Measurements from ENCODE around the gene RPL13. TPM values are rescaled to one million over a fixed set of nuclear protein-coding genes. Genes with fewer than 3 reads are reported as not detected.

RPL13 gene
- total RNA-seq, 4 donors from 2014 or later: 1,597 to 3,276 (median 2,603) TPM

DNA sequence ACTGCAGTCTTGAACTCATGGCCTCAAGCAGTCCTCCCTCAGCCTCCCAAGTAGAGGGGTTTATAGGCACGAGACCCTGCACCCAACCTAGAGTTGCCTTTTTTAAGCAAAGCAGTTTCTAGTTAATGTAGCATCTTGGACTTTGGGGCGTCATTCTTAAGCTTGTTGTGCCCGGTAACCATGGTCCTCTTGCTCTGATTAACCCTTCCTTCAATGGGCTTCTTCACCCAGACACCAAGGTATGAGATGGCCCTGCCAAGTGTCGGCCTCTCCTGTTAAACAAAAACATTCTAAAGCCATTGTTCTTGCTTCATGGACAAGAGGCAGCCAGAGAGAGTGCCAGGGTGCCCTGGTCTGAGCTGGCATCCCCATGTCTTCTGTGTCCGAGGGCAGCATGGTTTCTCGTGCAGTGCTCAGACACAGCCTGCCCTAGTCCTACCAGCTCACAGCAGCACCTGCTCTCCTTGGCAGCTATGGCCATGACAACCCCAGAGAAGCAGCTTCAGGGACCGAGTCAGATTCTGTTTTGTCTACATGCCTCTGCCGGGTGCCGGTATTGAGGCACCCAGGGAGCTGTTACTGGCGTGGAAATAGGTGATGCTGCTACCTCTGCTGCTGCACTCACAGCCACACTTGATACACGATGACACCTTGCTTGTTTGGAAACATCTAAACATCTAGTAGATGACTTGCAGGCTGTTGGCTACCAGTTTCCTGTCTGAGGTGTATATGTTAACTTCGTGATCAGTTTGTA is 3.3 kb downstream of the RPL13 start:
- Histone ChIP-seq H3K36me3 (peaks cover 0 to 33% (median 0%) of the 10 kb centered on the region in 3 donors), H3K27ac (no peak overlapping the region), H3K4me3 (no peak overlapping the region), H3K27me3 (no peaks in the 10 kb centered on the region), H3K4me1 (peaks cover 4 to 64% (median 35%) of the 10 kb centered on the region in 4 donors), H3K9me3 (no peaks in the 10 kb centered on the region)
- TF ChIP-seq POLR2A (IDR thresholded peaks at IDR 0.05): no peak
- TF ChIP-seq, protein P1, sequence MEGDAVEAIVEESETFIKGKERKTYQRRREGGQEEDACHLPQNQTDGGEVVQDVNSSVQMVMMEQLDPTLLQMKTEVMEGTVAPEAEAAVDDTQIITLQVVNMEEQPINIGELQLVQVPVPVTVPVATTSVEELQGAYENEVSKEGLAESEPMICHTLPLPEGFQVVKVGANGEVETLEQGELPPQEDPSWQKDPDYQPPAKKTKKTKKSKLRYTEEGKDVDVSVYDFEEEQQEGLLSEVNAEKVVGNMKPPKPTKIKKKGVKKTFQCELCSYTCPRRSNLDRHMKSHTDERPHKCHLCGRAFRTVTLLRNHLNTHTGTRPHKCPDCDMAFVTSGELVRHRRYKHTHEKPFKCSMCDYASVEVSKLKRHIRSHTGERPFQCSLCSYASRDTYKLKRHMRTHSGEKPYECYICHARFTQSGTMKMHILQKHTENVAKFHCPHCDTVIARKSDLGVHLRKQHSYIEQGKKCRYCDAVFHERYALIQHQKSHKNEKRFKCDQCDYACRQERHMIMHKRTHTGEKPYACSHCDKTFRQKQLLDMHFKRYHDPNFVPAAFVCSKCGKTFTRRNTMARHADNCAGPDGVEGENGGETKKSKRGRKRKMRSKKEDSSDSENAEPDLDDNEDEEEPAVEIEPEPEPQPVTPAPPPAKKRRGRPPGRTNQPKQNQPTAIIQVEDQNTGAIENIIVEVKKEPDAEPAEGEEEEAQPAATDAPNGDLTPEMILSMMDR (IDR thresholded peaks at IDR 0.05): no peak
- DNase-seq: no peak

DNA sequence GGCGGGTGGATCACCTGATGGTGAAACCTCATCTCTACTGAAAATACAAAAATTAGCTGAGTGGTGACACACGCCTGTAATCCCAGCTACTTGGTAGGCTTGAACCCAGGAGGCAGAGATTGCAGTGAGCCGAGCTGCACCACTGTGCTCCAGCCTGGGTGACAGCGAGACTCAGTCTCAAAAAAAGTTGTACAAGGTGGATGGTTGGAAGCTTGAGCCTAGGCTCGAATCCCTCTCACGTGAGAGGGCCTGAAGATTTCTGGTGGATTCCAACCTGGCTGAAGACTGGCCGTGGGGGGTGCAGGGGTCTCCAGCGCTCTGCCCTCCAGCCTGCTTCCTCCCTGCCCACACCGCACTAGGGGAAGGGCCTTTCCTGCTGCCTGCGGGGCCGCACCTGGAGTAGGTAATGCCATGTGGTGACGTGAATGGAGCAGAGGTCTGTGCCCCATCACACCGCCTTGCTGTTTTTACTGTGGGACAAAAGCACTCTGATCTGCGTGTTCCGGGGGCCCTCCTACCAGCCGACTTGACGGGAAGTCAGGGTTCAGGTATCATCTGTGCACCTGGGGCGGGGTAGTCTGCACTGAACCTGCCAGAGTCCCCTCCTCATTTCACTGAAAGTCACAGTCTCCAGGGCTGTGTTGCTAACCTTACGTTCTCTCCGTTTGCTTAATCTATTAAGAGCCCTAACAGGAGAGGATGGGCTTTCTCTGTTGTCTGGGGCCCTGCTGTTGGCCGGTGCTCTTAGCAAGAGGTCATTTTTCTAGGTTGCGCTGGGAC is 4.2 kb downstream of the RPL13 start:
- Histone ChIP-seq H3K4me3 (peak overlapping the region in 1 of 4 donors; percentile 20), H3K27me3 (no peaks in the 10 kb centered on the region), H3K27ac (peak overlapping the region in 2 of 4 donors; percentile 2 to 42), H3K9me3 (no peaks in the 10 kb centered on the region), H3K36me3 (peaks cover 0 to 33% (median 0%) of the 10 kb centered on the region in 3 donors), H3K4me1 (peaks cover 4 to 55% (median 34%) of the 10 kb centered on the region in 4 donors)
- no peak for DNase-seq
- TF ChIP-seq POLR2A (IDR thresholded peaks at IDR 0.05): peak in 1 of 2 donors; percentile 7
- TF ChIP-seq, protein P1 (IDR thresholded peaks at IDR 0.05): no peak

DNA sequence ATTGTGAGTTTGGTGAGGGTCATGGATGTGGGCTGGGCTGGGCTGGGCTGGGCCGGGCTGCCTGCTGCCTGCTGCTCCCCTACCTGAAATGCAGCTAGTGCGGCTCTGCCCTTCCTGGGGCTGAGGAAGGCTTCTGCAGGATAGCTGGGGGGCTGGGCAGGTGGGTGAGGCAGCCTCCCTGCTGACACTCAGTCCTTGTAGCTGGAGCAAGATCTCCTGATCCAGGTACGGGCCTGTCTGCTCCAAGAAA is 4.7 kb downstream of the RPL13 start:
- Histone ChIP-seq H3K27me3 (no peaks in the 10 kb centered on the region), H3K4me1 (peaks cover 4 to 53% (median 33%) of the 10 kb centered on the region in 4 donors), H3K4me3 (peak overlapping the region in 1 of 4 donors; percentile 20), H3K9me3 (no peaks in the 10 kb centered on the region), H3K27ac (peak overlapping the region in 3 of 4 donors; percentile 42 to 57 (median 57)), H3K36me3 (peaks cover 0 to 33% (median 0%) of the 10 kb centered on the region in 3 donors)
- TF ChIP-seq, protein P1 (IDR thresholded peaks at IDR 0.05): no peak
- no peak for TF ChIP-seq POLR2A (IDR thresholded peaks at IDR 0.05)
- DNase-seq: no peak

GRCh38 chr16:89565506-89566372 is 5.3 kb downstream of the RPL13 start:
- Histone ChIP-seq H3K36me3 (peaks cover 0 to 33% (median 0%) of the 10 kb centered on the region in 3 donors), H3K9me3 (no peaks in the 10 kb centered on the region), H3K4me1 (peaks cover 4 to 53% (median 33%) of the 10 kb centered on the region in 4 donors), H3K27me3 (no peaks in the 10 kb centered on the region), H3K27ac (peak overlapping the region in 3 of 4 donors; percentile 42 to 57 (median 57)), H3K4me3 (peak overlapping the region in 3 of 4 donors; percentile 8 to 28 (median 20))
- peak; percentile 42 to 81 (median 73) for DNase-seq
- TF ChIP-seq, protein P1 (IDR thresholded peaks at IDR 0.05): peak in 4 of 6 experiments; percentile 47 to 62 (median 60)
- no peak for TF ChIP-seq POLR2A (IDR thresholded peaks at IDR 0.05)

Measured in Peyer's patch (tissue), 4 donors.